HL-60 (cell line): ENCODE data around the gene MCM7.

ENCODE experiments used
- POLR2AphosphoS5 ChIP-seq: IDR thresholded peaks from 2 replicates; pipeline ENCODE4 v1.6.1; 2012; ENCODE audit warnings: low read depth
- TF ChIP-seq, protein P1 (sequence below): IDR thresholded peaks from 2 replicates; pipeline ENCODE4 v1.6.1; 2012; ENCODE audit warnings: low read depth; ENCODE audit not compliant: insufficient replicate concordance

DNA sequence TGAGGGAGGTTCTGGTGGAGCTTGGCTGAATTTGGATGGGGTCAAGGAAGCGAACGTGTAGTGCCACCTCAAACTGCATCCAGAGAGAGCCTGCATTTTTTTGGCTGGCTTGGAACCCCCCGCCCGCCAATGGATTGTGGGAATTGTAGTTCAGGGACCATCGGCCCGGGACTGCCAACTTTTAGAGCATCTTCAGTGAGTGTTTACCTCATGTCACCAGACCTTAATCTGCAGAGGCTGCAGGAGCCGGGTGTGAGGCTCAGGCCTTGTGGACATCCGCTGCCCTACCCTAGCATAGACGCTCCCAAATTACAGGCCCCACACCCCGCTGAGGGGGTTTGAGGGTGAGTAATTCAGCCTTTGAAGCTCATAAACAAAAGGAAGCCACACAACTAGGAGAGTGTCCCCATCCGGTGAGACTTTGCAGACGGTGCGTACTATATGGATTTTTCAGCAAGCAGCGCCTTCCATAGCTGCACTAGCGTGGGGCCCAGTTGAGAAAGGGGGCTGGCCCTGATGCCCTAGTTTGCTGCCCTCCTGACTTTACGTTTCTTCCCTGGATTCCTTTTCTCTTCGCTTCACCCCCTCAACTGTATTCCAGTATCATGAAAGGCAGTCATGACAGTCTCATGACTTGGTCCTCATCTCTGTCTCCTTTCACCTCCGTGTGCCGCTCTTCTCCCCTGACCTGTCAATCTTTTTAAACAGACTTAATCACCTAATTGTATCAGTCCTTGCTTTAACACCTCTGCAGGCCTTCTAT lies 19.0 kb upstream of the MCM7 start:
- no peak for TF ChIP-seq POLR2AphosphoS5
- TF ChIP-seq, protein P1, sequence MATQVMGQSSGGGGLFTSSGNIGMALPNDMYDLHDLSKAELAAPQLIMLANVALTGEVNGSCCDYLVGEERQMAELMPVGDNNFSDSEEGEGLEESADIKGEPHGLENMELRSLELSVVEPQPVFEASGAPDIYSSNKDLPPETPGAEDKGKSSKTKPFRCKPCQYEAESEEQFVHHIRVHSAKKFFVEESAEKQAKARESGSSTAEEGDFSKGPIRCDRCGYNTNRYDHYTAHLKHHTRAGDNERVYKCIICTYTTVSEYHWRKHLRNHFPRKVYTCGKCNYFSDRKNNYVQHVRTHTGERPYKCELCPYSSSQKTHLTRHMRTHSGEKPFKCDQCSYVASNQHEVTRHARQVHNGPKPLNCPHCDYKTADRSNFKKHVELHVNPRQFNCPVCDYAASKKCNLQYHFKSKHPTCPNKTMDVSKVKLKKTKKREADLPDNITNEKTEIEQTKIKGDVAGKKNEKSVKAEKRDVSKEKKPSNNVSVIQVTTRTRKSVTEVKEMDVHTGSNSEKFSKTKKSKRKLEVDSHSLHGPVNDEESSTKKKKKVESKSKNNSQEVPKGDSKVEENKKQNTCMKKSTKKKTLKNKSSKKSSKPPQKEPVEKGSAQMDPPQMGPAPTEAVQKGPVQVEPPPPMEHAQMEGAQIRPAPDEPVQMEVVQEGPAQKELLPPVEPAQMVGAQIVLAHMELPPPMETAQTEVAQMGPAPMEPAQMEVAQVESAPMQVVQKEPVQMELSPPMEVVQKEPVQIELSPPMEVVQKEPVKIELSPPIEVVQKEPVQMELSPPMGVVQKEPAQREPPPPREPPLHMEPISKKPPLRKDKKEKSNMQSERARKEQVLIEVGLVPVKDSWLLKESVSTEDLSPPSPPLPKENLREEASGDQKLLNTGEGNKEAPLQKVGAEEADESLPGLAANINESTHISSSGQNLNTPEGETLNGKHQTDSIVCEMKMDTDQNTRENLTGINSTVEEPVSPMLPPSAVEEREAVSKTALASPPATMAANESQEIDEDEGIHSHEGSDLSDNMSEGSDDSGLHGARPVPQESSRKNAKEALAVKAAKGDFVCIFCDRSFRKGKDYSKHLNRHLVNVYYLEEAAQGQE = no peak
